PC-9 (cell line): ENCODE results near the gene MAGEA8.
"Not testable (repeated sequence)": the region's sequence is repeated elsewhere in the genome, so short reads cannot be mapped to it uniquely, and the experiment has no call there.

Source experiments
- CTCF ChIP-seq: fragments of 200-600 bp; sonication (generic); conservative IDR thresholded peaks from 2 replicates; pipeline ENCODE4 v1.6.1; 2017; ENCODE audit warnings: mixed run types, antibody characterized with exemption, mild to moderate bottlenecking, moderate library complexity
- EZH2 ChIP-seq: fragments of 200-600 bp; sonication (generic); IDR thresholded peaks from 2 replicates; pipeline ENCODE4 v1.8.0; 2017; ENCODE audit warnings: antibody characterized with exemption, low read depth

- not testable (repeated sequence) for TF ChIP-seq CTCF, EZH2
Observed at GRCh38 chrX:149927964-149928258, 46.9 kb downstream of the MAGEA8 start.
